ENCODE measurements around the gene SLC27A1.
"Not testable (repeated sequence)": the region's sequence is repeated elsewhere in the genome, so short reads cannot be mapped to it uniquely, and the experiment has no call there.

Gene SLC27A1

DNA sequence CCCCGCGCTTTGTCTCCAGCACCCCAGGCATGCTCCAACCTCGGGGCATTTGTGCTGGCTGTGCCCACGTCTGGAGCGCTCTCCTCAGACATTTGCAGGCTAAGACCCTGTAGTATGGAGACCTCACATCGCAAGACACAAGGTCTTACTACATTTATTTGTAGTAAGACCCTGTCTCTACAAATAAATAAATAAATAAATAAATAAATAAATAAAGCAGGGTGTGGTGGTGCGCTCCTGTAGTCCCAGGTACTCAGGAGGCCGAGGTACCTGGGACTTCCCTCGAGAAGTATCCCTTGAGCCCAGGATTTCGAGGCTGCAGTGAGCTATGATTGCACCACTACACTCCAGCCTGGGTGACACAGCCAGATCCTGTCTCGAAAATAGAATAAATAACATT, 14.2 kb upstream of the SLC27A1 start:
- DNase-seq (ENCODE audit: low read depth in 2 of 2, low spot score in 1 of 2) = no peak

DNA sequence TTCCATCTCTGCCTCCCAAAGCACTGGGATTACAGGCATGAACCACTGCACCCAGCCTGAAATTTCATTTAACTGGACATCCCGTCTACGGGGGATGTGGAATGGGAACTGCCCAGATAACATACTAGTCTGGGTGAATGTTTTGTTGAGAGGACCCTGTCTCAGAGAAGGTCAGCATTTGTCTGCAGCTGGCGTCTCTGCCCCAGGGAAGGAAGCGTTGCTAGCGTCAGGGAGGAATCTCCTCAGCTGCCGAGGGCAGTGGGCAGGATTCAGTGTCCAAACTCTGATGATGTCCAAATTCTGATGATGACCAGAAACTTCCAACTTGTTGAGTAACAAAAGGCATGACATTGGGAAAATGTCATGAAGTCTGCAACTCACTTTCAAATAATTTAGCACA, 12.7 kb upstream of the SLC27A1 start:
- no peak for DNase-seq (ENCODE audit: low read depth in 2 of 2, low spot score in 1 of 2)

DNA sequence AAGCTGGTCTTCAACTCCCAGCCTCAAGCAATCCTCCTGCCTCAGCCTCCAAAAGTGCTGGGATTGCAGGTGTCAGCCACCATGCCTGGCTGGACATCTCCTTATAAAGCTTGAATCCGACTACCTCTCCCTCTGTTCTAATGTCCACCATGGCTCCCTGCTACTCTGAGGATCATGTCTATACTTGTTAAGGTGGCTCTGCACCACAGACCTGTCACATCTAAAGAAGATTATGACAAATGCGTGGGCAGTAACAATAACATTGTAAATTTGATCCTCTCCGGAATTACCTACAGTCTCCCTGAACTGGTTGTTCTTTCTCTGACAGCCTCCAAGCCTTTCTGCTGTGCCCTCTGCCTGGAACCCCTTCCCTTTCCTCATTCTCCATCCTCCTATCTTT, 11.4 kb upstream of the SLC27A1 start:
- DNase-seq (ENCODE audit: low read depth in 2 of 2, low spot score in 1 of 2) = no peak

DNA sequence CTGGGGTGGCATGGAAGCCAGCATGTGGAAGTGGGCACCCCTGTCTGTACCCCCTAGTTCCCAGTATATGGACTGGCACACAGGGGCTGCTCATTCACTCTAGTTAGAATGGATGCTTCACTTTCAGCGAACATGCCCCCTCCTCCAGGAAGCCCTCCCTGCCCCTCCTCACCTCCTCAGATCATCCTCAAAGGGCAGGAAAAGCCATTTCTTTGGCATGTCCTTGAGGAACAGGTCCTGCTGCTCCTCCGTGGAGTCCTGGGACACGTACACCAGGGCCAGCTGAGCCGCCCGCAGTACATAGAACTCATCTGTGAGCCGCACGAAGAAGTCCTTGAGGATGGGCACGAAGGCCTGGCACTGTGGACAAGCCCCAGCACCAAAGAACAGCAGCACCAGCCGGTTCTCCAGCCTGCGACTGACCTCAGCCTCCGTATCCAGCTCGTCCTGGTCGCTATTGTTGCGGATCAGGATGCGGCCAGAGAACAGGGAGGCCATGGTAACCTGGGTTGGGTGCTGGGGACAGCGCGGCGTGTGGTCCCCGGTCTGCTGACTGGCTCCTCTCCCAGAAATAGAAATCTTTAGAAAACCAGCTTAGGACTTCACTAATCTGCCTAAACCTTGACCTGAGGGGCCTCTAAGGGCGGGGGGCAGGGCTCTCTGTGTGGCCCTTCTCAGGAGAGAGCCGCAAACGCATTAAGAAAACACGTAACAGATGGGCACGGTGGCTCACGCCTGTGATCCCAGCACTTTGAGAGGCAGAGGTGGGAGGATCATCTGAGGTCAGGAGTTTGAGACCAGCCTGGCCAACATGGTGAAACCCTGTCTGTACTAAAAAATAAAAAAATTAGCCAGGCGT, 9.7 kb upstream of the SLC27A1 start, which contains the start of gene NXNL1:
TSS of gene NXNL1 (minus strand) at position 555 of the 859 bp plus-strand sequence. CDS start at position 498, 57 bp downstream.
- no peak for DNase-seq (ENCODE audit: low read depth in 2 of 2, low spot score in 1 of 2)

DNA sequence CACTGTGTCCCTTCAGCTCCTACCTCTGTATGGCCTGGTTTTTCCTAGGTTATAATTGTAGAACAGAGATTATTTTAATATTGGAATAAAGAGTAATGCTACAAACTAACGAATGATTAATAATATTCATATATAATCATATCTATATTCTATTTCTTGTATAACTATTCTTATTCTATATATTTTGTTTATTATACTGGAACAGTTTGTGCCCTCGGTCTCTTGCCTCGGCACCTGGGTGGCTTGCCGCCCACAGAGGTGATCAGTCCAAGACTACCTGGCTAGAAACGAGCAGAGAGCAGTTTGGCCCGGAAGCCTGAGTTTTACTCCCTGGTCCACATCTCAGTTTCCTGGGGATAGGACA, 3.9 kb upstream of the SLC27A1 start:
- DNase-seq (ENCODE audit: low read depth in 2 of 2, low spot score in 1 of 2) = no peak

DNA sequence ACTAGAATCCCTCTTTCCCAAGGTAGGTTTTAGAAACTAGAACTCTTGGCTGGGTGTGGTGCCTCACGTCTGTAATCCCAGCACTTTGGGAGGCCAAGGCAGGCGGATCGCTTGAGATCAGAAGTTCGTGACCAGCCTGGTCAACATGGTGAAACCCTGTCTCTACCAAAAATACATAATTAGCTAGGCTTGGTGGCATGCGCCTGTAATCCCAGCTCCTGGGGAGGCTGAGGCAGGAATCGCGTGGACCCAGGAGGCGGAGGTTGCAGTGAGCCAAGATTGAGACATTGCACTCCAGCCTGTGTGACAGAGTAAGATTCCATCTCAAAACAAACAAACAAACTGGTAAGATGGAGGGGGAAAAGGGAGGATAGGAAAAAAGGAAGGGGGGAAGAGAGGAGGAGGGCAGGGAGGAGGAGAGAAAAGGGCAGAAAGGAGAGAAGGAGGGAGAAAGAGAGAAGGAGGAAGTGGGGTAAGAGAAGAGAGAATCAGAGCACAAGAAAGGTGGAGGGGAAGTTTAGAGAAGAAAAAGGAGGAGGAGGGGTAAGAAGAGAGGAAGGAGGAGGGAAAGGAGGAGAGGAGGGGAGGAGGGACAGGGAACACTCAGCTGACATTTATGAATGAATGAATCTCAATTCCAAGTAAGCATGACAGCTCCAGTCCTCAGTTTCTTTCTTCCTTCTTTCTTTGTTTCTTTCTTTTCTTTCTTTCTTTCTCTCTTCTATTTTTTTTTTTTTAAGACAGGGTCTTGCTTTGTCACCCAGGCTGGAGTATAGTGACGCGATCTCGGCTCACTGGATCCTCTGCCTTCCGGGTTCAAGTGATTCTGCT, 2.6 kb upstream of the SLC27A1 start:
- DNase-seq (ENCODE audit: low read depth in 2 of 2, low spot score in 1 of 2) = no peak

DNA sequence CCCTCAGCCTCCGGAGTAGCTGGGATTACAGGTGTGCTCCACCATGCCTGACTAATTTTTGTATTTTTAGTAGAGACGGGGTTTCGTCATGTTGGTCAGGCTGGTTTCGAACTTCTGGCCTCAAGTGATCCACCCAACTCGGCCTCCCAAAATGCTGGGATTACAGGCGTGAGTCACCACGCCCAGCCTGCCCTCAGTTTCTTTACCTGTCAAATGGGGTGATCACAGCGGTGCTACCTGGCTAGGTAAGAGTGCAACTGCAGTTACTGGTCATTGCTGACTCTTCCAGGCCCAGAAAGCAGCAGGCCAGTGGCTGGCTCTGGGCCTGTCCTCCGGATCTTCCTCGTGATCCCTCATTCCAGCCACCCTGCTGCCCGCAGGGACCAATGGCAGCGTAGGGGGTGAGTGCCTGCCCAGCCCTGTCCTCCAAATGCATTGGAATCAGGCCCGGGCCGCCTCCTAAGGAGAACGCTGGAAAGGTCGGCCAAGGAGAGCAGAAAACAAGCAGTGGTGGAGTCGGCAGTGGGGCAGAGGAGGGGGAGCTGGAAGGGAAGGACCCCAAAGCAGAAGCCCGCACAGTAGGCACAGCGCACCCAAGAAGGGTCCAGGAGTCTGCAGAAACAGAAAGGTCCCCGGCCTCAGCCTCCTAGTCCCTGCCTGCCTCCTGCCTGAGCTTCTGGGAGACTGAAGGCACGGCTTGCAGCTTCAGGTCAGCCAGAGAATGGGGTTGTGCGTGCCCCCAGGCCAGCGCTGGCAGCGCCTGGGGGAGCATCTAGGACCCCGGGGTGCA, 1.8 kb upstream of the SLC27A1 start:
- no peak for DNase-seq (ENCODE audit: low read depth in 2 of 2, low spot score in 1 of 2)

DNA sequence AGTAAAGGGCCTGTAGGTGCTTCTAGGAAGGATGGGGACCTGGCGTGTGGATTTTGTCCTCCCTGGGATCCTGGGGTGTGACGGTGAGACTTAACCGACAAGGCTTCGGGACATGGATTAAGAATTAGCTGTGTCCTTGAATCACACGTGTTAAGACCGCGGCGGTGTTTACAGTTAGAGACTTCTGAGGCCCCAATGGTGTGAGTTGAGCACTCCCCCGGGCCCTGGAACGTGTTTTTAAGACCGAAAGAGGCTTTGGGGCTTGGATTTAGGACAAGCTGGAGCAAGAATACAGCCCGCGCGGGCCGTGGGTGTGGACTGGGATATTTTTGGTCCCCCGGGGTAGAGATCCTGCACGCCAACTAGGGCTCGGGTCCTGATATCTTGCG, 1.2 kb upstream of the SLC27A1 start:
- DNase-seq (ENCODE audit: low read depth in 2 of 2, low spot score in 1 of 2) = no peak

DNA sequence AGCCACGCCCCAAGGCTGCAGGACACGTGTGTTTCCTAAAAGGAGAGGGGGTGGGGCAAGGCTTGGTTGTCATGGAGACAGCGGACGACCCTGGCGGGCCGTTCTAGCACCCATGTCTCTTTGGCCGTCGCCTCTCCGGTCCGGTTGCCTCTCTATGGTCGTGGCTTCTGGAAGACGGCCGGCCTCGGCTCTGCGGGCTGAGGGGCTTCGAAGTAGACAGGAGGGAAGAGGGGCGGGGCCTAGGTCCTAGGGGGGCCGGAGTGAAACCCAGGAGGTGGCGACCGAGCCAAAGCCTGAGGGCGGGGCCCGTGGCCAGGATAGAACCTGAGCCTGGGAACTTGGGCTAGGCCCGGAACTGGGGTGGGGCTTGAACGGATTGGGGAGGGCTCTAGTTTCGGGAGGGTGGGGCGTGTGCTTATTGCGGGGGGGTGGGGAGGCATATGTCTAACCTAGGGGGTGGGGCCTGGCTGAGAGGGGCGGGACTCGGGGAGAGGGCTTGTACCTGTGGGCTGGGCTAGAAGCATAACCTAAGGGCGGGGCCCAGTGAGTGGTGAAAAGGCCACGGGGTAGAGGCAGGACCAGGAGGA, 750 bp upstream of the SLC27A1 start:
- peak; percentile 85 to 87 for DNase-seq (ENCODE audit: low read depth in 2 of 2, low spot score in 1 of 2)

DNA sequence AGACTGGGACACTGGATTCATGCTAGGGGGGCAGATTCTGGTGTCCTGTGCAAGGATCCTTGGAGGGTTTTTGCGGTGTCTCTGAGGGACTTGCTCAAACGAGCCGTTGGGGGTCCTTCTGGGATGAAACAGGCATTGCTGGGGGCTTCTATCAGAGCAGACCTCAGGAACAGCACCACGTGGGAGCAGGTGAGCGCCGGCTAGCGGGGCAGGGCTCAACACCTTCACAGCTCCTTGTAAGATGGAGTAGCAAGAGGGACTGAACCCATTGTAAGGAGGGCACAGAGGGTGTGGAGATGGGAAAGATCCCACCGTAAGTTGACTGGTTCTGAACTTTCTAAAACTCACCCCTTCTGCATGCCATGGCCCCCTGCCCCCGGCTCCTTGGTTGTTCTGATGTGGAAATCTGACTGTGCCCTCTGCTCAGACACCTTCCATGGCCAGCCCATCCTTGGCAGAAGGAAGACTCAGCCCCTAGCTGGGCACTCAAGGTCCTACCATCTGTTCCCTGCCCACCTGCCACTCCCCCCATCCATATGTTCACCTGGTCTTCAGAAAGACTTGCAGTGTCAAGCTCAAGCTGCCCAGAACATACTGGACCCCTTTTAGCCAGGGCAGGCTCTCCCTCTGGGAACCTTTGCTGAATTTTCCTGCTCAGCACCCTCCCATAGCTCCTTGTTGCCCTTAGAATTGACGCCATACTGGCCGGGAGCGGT, 1.2 kb downstream of the SLC27A1 start:
- DNase-seq (ENCODE audit: low read depth in 2 of 2, low spot score in 1 of 2) = no peak

DNA sequence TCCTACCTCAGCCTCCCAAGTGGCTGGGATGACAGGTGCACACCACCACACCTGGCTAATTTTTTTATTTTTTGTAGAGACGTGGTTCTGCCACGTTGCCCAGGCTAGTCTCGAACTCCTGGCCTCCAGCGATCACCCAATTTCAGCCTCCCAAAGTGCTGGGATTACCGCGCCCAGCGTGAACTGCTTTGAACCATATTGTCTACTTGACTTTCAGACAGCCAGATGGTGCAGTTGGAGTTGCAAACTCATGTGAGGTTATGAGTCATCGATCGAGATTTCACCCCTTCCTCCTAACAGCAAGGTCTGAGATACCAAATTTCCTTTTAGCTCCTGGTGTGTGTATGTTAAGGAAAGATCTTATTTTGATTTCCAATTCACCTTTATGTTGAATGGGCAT, 2.7 kb downstream of the SLC27A1 start:
- DNase-seq (ENCODE audit: low read depth in 2 of 2, low spot score in 1 of 2) = no peak

DNA sequence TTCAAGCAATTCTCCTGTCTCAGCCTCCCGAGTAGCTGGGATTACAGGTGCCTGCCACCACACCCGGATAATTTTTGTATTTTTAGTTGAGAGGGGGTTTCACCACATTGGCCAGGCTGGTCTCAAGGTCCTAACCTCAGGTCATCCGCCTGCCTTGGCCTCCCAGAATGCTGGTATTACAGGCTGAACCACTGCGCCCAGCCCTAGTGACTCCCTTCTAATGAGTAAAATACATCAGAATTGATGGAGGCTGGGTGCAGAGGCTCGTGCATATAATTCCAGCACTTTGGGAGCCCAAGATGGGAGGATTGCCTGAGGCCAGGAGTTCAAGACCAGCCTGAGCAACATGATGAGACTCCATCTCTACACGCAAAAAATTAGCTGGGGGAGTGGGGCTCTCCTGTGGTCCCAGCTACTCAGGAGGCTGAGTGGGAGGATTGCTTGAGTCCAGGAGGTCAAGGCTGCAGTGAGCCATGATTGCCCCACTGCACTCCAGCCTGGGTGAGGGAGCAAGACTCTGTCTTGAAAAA, 4.8 kb downstream of the SLC27A1 start:
- not testable (repeated sequence) for DNase-seq (ENCODE audit: low read depth in 2 of 2, low spot score in 1 of 2)

DNA sequence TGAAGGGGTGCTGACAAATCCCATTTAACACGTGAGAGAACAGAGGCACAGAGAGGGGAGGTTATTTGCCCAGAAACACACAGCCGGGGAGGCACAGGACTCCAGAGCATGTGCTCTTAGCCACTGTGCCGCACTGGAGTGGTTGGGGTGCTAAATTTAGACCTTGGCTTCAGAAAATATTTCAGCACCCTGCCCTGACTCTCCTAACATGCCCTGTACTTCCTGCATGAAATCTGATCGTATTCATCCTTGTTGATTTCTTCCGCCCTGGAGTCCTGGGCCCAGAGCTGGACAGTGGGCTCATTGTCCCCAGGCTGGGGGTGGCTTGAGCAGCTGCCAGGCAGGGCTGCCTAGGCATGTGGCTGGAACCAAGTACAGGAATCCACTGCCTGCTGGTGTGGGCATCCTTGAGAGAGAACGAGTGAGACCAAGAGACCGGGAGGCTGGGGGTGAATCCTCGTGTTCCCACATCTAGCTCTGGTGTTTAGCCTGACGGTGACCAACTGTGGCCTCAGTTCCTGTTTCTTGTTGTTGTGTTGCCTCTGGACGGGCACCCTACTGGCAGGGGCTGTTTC, 5.3 kb downstream of the SLC27A1 start:
- no peak for DNase-seq (ENCODE audit: low read depth in 2 of 2, low spot score in 1 of 2)

DNA sequence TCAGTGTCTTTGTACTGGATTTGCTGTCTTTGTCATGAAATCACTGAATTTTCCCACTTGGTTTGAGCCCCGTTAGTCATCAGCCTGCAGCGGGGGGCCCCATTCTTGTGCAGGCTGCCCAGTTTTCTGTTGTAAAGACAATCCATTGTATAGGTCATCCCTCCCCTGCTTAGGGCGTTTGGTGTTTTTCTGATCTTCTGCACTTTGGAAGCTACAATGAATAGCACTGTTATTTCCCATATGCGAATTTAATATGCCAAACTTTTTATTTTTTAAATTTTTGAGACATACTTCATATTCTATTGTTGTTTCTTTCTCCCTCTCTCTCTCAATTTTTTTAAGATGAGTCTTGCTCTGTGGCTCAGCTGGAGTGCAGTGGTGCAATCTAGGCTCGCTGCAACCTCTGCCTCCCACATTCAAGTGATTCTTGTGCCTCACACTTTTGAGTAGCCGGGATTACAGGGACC, 9.0 kb downstream of the SLC27A1 start:
- DNase-seq (ENCODE audit: low read depth in 2 of 2, low spot score in 1 of 2) = no peak

DNA sequence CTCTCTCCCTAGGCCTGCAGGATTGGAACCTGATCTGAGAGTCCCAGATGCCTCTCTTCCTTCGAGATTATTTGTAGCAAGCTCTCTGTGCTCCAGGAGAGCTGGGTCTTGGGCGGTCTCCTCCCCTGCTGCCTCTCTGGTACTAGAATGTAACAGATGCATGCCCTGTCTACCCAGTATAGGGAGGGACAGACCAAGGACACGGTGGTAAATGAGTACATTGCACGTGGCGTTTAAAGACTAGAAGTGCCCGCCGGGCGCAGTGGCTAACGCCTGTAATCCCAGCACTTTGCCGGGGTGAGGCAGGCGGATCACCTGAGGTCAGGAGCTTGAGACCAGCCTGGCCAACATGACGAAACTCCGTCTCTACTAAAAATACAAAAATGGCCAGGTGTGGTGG, 11.7 kb downstream of the SLC27A1 start:
- DNase-seq (ENCODE audit: low read depth in 2 of 2, low spot score in 1 of 2) = no peak

DNA sequence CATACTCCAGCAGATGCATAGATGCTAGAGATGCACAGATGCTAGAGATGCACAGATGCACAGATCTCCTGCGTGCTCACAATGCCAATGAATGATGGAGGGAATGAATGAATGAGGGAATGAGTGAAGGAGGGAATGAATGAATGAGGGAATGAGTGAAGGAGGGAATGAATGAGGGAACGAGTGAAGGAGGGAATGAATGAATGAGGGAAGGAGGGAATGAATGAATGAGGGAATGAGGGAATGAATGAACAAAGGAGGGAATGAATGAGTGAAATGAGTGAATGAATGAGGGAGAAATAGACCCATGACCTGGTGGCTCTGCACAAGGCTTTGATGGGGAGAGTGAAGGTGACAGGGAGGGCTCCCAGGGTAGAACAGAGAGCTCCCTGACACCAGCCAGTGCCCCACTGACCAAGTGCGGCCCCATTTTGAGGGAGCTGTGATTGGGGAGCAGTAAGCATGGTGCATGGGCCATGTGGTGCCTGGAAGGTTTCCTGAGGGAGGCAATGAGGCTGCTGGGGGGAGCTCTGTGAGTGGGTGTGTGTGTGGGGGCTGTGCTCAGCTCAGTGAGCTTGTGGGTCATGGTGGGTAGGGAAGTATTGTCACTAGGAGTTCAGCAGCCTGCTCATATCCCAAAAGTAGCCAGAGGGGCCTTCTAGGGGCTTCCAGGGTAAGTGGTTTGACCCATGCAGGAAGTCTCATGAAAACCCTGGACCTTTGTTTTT, 12.7 kb downstream of the SLC27A1 start:
- no peak for DNase-seq (ENCODE audit: low read depth in 2 of 2, low spot score in 1 of 2)

DNA sequence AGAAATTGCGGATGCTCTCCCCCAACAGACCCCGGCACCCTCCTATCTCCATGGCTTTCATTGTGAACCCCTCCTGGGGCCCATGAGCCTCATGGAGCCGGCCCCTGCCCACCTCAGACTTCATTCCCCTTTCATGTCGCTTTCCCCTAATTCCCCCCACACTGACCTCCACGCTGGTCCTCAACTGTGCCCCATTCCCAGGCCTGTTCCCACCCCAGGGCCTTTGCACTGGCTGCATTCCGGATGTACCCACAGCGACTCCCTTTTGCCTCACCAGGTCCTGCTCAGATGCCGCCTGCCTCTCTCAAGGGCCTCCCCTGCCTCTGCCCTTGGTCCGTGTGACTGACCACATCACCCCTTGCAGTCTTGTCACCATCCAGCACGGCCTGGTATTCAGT, 13.3 kb downstream of the SLC27A1 start:
- no peak for DNase-seq (ENCODE audit: low read depth in 2 of 2, low spot score in 1 of 2)

DNA sequence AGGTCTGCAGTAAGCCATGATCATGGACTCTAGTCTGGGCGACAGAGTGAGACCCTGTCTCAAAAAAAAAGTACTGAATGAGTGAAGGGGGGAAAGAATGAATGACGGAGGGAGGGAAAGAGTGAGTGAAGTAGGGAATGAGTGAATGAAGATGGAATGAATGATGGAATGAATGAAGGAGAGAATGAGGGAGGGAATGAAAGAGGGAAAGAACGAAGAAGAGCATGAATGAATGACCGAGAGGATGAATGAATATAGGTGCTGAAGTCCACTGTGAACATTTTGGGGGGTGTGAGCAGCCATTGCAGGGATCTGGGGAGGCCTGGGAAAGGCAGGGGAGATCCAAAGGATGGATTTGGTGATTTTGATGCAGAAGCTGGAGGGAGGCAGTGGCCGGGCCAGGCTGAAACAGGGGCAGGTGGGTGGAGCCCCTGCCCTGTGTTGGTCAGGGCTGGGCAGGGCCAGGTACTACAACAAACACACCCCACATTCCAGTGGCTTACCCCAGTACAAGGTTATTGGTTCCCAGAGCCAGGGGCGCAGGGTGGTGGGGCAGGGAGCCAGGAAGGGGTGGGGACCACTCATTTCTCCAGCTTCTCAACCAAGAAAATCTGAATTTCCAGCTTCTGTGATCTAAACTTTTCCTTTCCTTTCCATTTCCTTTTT, 14.3 kb downstream of the SLC27A1 start:
- no peak for DNase-seq (ENCODE audit: low read depth in 2 of 2, low spot score in 1 of 2)
